H1 (cell line): ENCODE data around the gene SH3RF2.

ENCODE experiments used
- CBX5 ChIP-seq: fragments of 300-800, 300-1000 bp; sonication (generic); IDR thresholded peaks from 2 replicates; pipeline ENCODE4 v1.7.1; 2016; ENCODE audit warnings: antibody characterized with exemption, low read length, low read depth
- CEBPB ChIP-seq: IDR thresholded peaks from 2 replicates; pipeline ENCODE4 v1.6.1; 2012; ENCODE audit warnings: low read depth, low read length
- CHD1 ChIP-seq: IDR thresholded peaks from 2 replicates; pipeline ENCODE4 v1.6.1; 2012; ENCODE audit warnings: low read depth, low read length, improper control_type of control experiment
- GABPA ChIP-seq: IDR thresholded peaks from 2 replicates; pipeline ENCODE4 v1.6.1; 2011; ENCODE audit warnings: mild to moderate bottlenecking, low read length, moderate library complexity, borderline replicate concordance; ENCODE audit not compliant: insufficient read depth
- HDAC2 ChIP-seq, 2 experiments: fragments of 300-600 bp in 1 of 2; sonication (generic) in 1 of 2; IDR thresholded peaks; 2 replicates each; pipeline ENCODE4 v1.6.1; 2011 to 2012; ENCODE audit warnings: low read depth in 2 of 2, low read length in 2 of 2, mild to moderate bottlenecking in 2 of 2, moderate library complexity in 2 of 2, borderline replicate concordance in 1 of 2, inconsistent platforms in 1 of 2
- KDM1A ChIP-seq: fragments of 200-600, 300-600 bp; sonication (generic); IDR thresholded peaks from 2 replicates; pipeline ENCODE4 v1.7.1; 2016; ENCODE audit warnings: mild to moderate bottlenecking, low read length, borderline replicate concordance
- POLR2A ChIP-seq, 2 experiments: IDR thresholded peaks; 1 replicate in 1 of 2; 2 replicates in 1 of 2; pipeline ENCODE4 v1.6.1; 2011; ENCODE audit warnings: low read depth in 2 of 2, low read length in 2 of 2, mild to moderate bottlenecking in 2 of 2; ENCODE audit errors: control extremely low read depth in 1 of 2
- SIX5 ChIP-seq: IDR thresholded peaks from 2 replicates; pipeline ENCODE4 v1.6.1; 2011; ENCODE audit warnings: mild to moderate bottlenecking, low read depth, low read length
- TF ChIP-seq, protein P1 (sequence below), 3 experiments: IDR thresholded peaks; 1 replicate in 2 of 3; 2 replicates in 1 of 3; pipeline versions ENCODE4 v1.5.1 to v1.6.1; 2011; ENCODE audit warnings: low read length in 3 of 3, mild to moderate bottlenecking in 3 of 3, inconsistent platforms in 2 of 3, low read depth in 1 of 3, moderate library complexity in 1 of 3; ENCODE audit not compliant: insufficient read depth in 1 of 3; ENCODE audit errors: control extremely low read depth in 1 of 3
- TF ChIP-seq, protein P2 (sequence below): IDR thresholded peaks from 2 replicates; pipeline ENCODE4 v1.6.1; 2011; ENCODE audit warnings: low read length, improper control_type of control experiment
- TF ChIP-seq, protein P3 (sequence below): IDR thresholded peaks from 2 replicates; pipeline ENCODE4 v1.6.1; 2012; ENCODE audit warnings: low read length, inconsistent platforms

DNA sequence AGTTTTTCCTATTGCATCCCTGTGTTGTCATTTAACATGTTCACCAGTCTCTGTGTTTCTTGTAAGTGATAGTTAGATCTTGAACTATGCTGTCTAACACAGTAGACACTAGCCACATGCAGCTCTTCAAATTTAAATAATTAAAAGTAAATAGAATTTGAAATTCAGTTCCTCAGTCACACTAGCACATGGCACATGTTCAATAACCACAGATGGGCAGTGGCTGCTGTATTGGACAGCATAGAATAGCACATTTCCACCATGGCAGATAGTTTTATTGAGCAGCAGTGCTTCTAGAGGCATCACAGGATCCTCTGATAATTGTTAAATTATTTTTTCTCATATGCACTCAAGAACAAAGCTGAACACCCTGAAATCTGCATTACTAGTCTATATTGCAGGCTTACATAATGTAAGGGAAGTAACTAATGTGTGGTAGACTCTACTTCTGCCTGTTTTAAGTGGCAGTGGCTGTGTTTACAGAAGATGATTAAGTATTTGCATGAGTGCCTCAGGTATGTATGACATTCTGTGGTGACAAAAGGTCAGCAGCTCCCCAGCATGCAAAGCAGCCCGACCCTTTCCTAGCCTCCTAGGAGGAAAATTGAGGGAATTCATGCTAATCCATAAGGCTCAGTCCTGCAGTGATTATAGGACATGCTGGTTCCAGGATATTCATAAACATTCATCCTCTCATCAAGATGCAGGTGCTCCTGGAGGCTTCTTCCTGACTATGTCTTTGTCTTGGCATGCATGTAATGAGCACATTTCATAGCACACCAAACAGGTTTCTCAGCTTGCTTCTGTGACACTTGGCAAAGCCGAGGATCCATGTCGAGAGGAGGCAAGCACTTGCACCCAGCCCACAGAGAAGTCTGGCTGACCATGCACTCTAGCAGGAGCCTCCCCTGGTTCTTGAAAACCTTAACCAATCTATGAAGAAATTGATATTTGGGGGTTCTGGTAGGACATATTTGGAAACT lies 45.5 kb downstream of the SH3RF2 start:
- TF ChIP-seq CHD1 (no peak), GABPA (no peak), POLR2A (IDR thresholded peaks at IDR 0.05; ENCODE audit: control extremely low read depth in 1 of 2, low read depth in 2 of 2, low read length in 2 of 2) (no peak), HDAC2 (IDR thresholded peaks at IDR 0.05; ENCODE audit: borderline replicate concordance in 1 of 2, low read depth in 2 of 2, low read length in 2 of 2) (no peak), CEBPB (no peak), KDM1A (no peak), CBX5 (no peak), SIX5 (no peak)
- TF ChIP-seq, protein P1, sequence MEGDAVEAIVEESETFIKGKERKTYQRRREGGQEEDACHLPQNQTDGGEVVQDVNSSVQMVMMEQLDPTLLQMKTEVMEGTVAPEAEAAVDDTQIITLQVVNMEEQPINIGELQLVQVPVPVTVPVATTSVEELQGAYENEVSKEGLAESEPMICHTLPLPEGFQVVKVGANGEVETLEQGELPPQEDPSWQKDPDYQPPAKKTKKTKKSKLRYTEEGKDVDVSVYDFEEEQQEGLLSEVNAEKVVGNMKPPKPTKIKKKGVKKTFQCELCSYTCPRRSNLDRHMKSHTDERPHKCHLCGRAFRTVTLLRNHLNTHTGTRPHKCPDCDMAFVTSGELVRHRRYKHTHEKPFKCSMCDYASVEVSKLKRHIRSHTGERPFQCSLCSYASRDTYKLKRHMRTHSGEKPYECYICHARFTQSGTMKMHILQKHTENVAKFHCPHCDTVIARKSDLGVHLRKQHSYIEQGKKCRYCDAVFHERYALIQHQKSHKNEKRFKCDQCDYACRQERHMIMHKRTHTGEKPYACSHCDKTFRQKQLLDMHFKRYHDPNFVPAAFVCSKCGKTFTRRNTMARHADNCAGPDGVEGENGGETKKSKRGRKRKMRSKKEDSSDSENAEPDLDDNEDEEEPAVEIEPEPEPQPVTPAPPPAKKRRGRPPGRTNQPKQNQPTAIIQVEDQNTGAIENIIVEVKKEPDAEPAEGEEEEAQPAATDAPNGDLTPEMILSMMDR (IDR thresholded peaks at IDR 0.05; ENCODE audit: control extremely low read depth in 1 of 3, insufficient read depth in 1 of 3, low read depth in 1 of 3, low read length in 3 of 3): no peak
- TF ChIP-seq, protein P2, sequence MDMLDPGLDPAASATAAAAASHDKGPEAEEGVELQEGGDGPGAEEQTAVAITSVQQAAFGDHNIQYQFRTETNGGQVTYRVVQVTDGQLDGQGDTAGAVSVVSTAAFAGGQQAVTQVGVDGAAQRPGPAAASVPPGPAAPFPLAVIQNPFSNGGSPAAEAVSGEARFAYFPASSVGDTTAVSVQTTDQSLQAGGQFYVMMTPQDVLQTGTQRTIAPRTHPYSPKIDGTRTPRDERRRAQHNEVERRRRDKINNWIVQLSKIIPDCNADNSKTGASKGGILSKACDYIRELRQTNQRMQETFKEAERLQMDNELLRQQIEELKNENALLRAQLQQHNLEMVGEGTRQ: no peak
- TF ChIP-seq, protein P3, sequence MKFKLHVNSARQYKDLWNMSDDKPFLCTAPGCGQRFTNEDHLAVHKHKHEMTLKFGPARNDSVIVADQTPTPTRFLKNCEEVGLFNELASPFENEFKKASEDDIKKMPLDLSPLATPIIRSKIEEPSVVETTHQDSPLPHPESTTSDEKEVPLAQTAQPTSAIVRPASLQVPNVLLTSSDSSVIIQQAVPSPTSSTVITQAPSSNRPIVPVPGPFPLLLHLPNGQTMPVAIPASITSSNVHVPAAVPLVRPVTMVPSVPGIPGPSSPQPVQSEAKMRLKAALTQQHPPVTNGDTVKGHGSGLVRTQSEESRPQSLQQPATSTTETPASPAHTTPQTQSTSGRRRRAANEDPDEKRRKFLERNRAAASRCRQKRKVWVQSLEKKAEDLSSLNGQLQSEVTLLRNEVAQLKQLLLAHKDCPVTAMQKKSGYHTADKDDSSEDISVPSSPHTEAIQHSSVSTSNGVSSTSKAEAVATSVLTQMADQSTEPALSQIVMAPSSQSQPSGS: no peak
